GM12875 (cell line): ENCODE results near the gene ACKR2.

ENCODE experiments used
- H3K4me3 ChIP-seq: one replicate; pipeline ENCODE4 v1.5.1; 2011; ENCODE audit warnings: low read depth, low read length, control low read depth
- TF ChIP-seq, protein P1 (sequence below): IDR thresholded peaks from 2 replicates; pipeline ENCODE4 v1.5.1; 2011; ENCODE audit warnings: low read depth, mild to moderate bottlenecking, control low read depth, inconsistent platforms, low read length, moderate library complexity, borderline replicate concordance; ENCODE audit not compliant: insufficient read depth

Gene ACKR2

DNA sequence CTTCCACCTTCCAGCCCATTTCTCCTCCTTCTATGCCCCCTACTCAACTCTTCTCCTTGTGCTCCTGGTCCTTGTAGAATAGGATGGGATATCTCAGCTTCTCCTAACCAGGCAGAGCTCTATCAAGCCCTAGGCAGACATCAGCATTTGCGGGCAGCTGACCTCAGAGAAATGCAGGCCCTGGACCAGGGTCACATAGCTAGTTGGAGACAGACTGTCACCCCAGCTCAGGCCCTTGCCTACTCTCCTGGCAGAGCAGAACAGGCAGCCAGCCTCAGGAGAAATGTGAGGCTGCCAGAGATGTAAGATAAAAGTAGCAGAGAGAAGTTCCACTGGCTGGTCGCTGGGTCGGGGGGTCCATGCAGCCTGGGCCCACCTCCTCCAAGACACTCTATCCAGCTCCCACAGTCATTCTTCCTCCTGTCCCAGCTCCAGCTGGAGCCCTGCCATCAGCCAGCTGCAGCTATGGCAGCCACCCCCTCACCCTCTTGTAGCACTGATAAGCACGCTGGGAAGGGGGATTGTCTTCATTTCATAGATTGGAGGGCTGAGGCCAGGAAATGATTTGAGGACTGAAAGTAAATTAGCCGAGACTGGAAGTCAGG, 62.4 kb downstream of the ACKR2 start:
- no peak overlapping the region for H3K4me3 ChIP-seq
- TF ChIP-seq, protein P1, sequence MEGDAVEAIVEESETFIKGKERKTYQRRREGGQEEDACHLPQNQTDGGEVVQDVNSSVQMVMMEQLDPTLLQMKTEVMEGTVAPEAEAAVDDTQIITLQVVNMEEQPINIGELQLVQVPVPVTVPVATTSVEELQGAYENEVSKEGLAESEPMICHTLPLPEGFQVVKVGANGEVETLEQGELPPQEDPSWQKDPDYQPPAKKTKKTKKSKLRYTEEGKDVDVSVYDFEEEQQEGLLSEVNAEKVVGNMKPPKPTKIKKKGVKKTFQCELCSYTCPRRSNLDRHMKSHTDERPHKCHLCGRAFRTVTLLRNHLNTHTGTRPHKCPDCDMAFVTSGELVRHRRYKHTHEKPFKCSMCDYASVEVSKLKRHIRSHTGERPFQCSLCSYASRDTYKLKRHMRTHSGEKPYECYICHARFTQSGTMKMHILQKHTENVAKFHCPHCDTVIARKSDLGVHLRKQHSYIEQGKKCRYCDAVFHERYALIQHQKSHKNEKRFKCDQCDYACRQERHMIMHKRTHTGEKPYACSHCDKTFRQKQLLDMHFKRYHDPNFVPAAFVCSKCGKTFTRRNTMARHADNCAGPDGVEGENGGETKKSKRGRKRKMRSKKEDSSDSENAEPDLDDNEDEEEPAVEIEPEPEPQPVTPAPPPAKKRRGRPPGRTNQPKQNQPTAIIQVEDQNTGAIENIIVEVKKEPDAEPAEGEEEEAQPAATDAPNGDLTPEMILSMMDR, result no peak

DNA sequence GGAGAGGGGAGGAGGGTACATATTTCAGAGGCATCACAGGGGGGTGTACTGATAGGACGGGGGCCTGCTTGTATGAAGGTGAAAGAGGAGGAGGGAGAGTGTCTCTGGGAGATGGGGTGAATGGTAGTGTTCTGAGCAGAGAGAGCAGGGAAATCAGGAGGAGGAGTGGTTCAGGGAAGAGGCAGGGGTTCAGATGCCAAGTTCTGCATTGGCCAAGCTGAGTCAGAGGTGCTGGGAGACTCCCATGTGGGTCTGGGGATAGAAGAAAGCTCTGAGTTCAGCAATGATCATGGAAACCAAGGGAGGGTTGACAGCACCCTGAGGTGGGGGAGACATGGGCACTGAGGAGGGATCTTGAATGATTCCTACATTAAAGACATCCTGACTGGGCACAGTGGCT, 63.5 kb downstream of the ACKR2 start:
- TF ChIP-seq, protein P1, result no peak
- H3K4me3 ChIP-seq, result no peak overlapping the region

DNA sequence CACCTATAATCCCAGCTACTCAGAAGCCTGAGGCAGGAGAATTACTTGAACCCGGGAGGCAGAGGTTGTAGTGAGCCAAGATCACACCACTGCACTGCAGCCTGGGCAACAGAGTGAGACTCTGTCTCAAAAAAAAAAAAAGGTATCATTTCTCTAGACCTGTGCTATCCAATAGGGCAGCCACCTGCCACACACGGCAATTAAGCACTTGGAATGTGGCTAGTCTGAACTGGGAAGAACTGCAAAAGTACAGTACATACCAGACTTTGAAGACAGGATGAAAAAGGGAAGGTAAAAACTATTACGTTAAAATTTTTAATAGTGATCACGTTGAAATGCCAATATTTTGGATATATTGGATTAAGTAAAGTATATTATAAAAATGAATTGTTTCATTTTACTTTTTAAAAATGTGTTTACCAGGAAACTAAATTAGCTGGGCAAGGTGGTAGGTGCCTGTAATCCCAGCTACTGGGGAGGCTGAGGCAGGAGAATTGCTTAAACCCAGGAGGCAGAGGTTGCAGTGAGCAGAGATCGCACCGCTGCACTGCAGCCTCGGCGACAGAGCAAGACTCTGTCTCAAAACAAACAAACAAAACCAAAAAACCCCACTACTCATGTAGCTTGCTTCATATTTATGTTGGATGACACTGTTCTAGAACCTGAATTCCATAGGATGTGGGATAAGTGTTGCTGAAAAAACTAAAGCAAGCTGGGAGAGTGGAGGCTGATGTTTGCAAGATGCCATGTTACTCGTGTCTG, 64.2 kb downstream of the ACKR2 start:
- H3K4me3 ChIP-seq, result no peak overlapping the region
- TF ChIP-seq, protein P1, result no peak

DNA sequence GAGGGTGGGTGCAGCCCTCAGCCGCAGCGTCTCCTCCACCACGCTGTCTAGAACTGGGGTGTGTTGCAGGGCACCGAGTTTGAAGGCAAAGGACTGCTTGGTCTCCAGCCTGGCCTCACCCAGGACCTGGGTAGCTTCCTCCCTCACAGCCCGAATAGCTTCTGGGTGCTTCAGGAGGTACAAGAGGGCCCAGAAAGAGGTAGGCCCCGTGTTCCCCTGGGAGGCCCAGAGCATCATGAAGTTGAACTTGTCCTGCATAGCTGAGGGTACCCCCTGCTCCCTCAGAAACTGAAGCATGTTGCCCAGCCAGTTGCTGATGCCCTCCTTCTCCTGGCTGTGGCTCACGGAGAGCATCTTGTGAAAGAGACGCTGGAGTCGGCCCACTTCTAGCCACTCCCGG, 65.5 kb downstream of the ACKR2 start:
- no peak overlapping the region for H3K4me3 ChIP-seq
- TF ChIP-seq, protein P1, result no peak

DNA sequence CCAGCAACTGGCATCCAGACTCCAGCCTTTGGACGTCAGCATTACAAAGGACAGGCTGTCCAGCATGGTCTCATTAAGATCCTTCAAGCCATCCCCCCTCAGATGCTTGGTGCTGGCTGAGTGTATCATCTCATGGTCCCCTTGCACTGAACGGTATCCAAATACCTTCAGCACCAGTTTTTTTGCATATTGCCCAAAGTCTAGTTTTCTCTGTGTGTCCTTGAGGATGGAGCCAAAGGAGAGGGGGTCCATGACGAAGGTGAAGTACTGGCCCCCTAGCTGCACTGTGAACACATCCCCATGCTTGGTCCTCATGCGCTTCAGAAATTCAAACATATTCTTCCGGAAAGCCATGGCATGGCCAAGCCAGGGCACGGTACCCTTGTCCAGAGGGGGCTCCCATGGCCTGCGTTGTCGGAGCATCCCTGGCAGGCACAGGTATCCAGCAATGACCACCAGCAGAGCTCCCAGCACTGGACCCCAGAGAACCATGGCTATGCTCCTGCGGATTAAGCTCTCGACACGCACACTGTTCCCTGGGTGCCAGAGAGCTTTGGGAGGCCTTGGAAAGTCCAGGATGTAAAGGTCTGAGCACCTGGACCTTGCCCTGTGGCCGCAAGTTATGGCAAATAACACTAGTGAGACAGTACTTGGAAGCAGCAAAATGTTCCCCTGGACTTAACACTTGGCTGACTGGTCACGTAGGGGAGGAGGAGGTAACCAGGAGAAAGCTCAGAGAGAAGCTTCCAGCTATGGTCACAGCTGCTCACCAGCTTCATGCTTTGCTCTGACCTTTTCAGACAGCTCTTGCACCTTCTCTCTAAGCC, 66.3 kb downstream of the ACKR2 start, which contains the start of gene CYP8B1:
Gene CYP8B1, minus strand, starts transcription at position 555 of the 827 bp plus-strand sequence. Its CDS starts 63 bp downstream, at position 492.
- TF ChIP-seq, protein P1, result no peak
- no peak within 1 kb of the TSS for H3K4me3 ChIP-seq

DNA sequence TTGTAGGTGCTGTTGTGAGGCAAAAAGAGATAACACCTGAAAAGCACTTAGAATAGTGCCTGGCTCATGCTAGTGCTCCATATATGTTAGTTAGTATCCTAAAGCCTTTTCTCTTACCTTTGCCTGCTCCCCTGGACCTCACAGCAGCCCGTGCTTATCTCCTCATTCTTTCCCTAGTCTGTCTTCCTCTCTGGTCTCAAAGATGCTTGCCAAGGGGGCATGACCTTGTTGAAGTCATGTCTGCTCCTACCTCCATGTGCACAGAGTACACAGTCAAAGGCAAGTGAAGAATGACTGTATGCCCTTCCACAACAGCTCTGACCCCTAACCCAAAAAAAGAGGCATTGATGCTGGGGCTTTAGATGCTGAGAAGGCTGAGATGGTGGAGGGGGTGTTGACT, 67.2 kb downstream of the ACKR2 start:
- no peak overlapping the region for H3K4me3 ChIP-seq
- TF ChIP-seq, protein P1, result no peak
